HepG2 (cell line): Measurements from ENCODE around the gene CSNK1D. TPM values are rescaled to one million over a fixed set of nuclear protein-coding genes. Genes with fewer than 3 reads are reported as not detected.

ENCODE experiments used
- CC2D1A ChIP-seq: sonication (generic); formaldehyde crosslinking; IDR thresholded peaks from 2 replicates; pipeline ENCODE4 v1.8.1; 2023; ENCODE audit warnings: mild to moderate bottlenecking, missing genetic modification reagents
- NFATC3 ChIP-seq: sonication (generic); formaldehyde crosslinking; IDR thresholded peaks from 2 replicates; pipeline ENCODE4 v1.5.1; 2020; ENCODE audit warnings: mild to moderate bottlenecking, missing genetic modification reagents
- NFE2 ChIP-seq: sonication (generic); formaldehyde crosslinking; IDR thresholded peaks from 2 replicates; pipeline ENCODE4 v1.4.0; 2020; ENCODE audit warnings: missing genetic modification reagents
- POLR2G ChIP-seq: fragments of 200-400 bp; formaldehyde crosslinking; IDR thresholded peaks from 2 replicates; pipeline ENCODE4 v1.6.1; 2018; ENCODE audit warnings: mild to moderate bottlenecking, low read depth, low read length, moderate library complexity
- SMAD3 ChIP-seq: sonication (generic); formaldehyde crosslinking; IDR thresholded peaks from 2 replicates; pipeline ENCODE4 v1.4.0; 2020; ENCODE audit warnings: missing genetic modification reagents
- SNAI1 ChIP-seq: sonication (generic); formaldehyde crosslinking; IDR thresholded peaks from 2 replicates; pipeline ENCODE4 v1.5.0; 2020; ENCODE audit warnings: mild to moderate bottlenecking, missing genetic modification reagents, borderline replicate concordance
- TERF1 ChIP-seq: sonication (generic); formaldehyde crosslinking; IDR thresholded peaks from 2 replicates; pipeline ENCODE4 v1.8.0; 2022; ENCODE audit warnings: mild to moderate bottlenecking, missing genetic modification reagents, moderate library complexity
- U2AF1 ChIP-seq: fragments of 200-400 bp; formaldehyde crosslinking; optimal IDR thresholded peaks from 2 replicates; pipeline ENCODE3; 2017; ENCODE audit warnings: mild to moderate bottlenecking, low read depth, low read length
- USF2 ChIP-seq, 2 experiments: sonication (generic) in 1 of 2; formaldehyde crosslinking in 1 of 2; IDR thresholded peaks; 2 replicates each; pipeline versions ENCODE4 v1.5.1 to v1.6.1; 2011 to 2020; ENCODE audit warnings: borderline replicate concordance in 1 of 2, low read depth in 1 of 2, low read length in 1 of 2, mild to moderate bottlenecking in 1 of 2, missing genetic modification reagents in 1 of 2, moderate library complexity in 1 of 2
- ZFAT ChIP-seq: sonication (generic); formaldehyde crosslinking; conservative IDR thresholded peaks from 2 replicates; pipeline ENCODE4 v1.8.1; 2023; ENCODE audit warnings: missing genetic modification reagents, inconsistent platforms
- ZNF281 ChIP-seq: sonication (generic); formaldehyde crosslinking; IDR thresholded peaks from 2 replicates; pipeline ENCODE4 v1.4.0; 2020; ENCODE audit warnings: missing genetic modification reagents, borderline replicate concordance
- ZNF296 ChIP-seq: sonication (generic); formaldehyde crosslinking; conservative IDR thresholded peaks from 2 replicates; pipeline ENCODE4 v1.5.0; 2020; ENCODE audit warnings: mild to moderate bottlenecking, missing genetic modification reagents
- ZNF883 ChIP-seq: sonication (generic); formaldehyde crosslinking; IDR thresholded peaks from 2 replicates; pipeline ENCODE4 v1.5.1; 2020; ENCODE audit warnings: mild to moderate bottlenecking, missing genetic modification reagents; ENCODE audit errors: not compliant biosample characterization
- ZSCAN12 ChIP-seq: sonication (generic); formaldehyde crosslinking; IDR thresholded peaks from 2 replicates; pipeline ENCODE4 v1.9.0; 2021; ENCODE audit warnings: mild to moderate bottlenecking, missing genetic modification reagents
- ZSCAN21 ChIP-seq: sonication (generic); formaldehyde crosslinking; IDR thresholded peaks from 2 replicates; pipeline ENCODE4 v1.8.0; 2022; ENCODE audit warnings: mild to moderate bottlenecking, missing genetic modification reagents, moderate library complexity, borderline replicate concordance
- polyA plus RNA-seq, 8 experiments: library from polyadenylated mRNA; depleted of rRNA in 3 of 8; stranded (reverse) in 7 of 8; unstranded in 1 of 8; fragments of >200 nt; fragmentation: Illumina TruSeq in 4 of 8; extraction: Trizol in 4 of 8; gene quantifications; 2 replicates each; pipeline versions ENCODE4 v1.2.1 to v1.2.3, GENCODE V29; 2011 to 2016; ENCODE audit warnings: low read depth in 4 of 8, missing spikeins in 1 of 8, mixed read lengths in 1 of 8; ENCODE audit not compliant: insufficient read depth in 1 of 8
- total RNA-seq, 5 experiments: library from RNA; depleted of rRNA; stranded (reverse); fragments of >200 nt; fragmentation: Illumina TruSeq; extraction: Trizol; gene quantifications; 2 replicates each; pipeline ENCODE4 v1.2.3, GENCODE V29; 2016; ENCODE audit warnings: low read depth in 1 of 5
- TF ChIP-seq, protein P1 (sequence below): sonication (generic); formaldehyde crosslinking; IDR thresholded peaks from 2 replicates; pipeline ENCODE4 v1.9.0; 2021; ENCODE audit warnings: missing genetic modification reagents, borderline replicate concordance
- TF ChIP-seq, protein P2 (sequence below): fragments of 450-650 bp; IDR thresholded peaks from 2 replicates; pipeline ENCODE4 v1.6.1; 2016

The CSNK1D gene
- total and polyA plus RNA-seq, 2 of the 13 experiments (the other 11 are each of a cell fraction or from before 2014, with no cell fraction given), result 31.5 to 128 TPM

GRCh38 chr17:82216301-82217119 lies 57.0 kb downstream of the CSNK1D start (continued):
- TF ChIP-seq, protein P1, sequence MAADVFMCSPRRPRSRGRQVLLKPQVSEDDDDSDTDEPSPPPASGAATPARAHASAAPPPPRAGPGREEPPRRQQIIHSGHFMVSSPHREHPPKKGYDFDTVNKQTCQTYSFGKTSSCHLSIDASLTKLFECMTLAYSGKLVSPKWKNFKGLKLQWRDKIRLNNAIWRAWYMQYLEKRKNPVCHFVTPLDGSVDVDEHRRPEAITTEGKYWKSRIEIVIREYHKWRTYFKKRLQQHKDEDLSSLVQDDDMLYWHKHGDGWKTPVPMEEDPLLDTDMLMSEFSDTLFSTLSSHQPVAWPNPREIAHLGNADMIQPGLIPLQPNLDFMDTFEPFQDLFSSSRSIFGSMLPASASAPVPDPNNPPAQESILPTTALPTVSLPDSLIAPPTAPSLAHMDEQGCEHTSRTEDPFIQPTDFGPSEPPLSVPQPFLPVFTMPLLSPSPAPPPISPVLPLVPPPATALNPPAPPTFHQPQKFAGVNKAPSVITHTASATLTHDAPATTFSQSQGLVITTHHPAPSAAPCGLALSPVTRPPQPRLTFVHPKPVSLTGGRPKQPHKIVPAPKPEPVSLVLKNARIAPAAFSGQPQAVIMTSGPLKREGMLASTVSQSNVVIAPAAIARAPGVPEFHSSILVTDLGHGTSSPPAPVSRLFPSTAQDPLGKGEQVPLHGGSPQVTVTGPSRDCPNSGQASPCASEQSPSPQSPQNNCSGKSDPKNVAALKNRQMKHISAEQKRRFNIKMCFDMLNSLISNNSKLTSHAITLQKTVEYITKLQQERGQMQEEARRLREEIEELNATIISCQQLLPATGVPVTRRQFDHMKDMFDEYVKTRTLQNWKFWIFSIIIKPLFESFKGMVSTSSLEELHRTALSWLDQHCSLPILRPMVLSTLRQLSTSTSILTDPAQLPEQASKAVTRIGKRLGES (CRISPR knock-in tag), result no peak
- TF ChIP-seq U2AF1, result no peak
- TF ChIP-seq ZFAT, result no peak
- TF ChIP-seq TERF1, result no peak
- peak; percentile 69; the same call in 1 of the 2 replicates for TF ChIP-seq ZNF281 (CRISPR knock-in tag)
- TF ChIP-seq SMAD3, result no peak; the same call in 1 of the 2 replicates
- no peak for TF ChIP-seq POLR2G
- no peak for TF ChIP-seq ZNF883
- TF ChIP-seq USF2 (IDR thresholded peaks at IDR 0.05; ENCODE audit: low read depth, low read length), result no peak
- no peak for TF ChIP-seq USF2 (CRISPR knock-in tag; IDR thresholded peaks at IDR 0.05; ENCODE audit: borderline replicate concordance)
- 0 out of 2 replicates have a peak, but pooled peaks have one; percentile 31 for TF ChIP-seq ZSCAN21 (CRISPR knock-in tag)
- no peak for TF ChIP-seq CC2D1A (CRISPR knock-in tag)
- no peak for TF ChIP-seq SNAI1 (CRISPR knock-in tag)
- no peak for TF ChIP-seq NFE2 (CRISPR knock-in tag)
- TF ChIP-seq, protein P2, sequence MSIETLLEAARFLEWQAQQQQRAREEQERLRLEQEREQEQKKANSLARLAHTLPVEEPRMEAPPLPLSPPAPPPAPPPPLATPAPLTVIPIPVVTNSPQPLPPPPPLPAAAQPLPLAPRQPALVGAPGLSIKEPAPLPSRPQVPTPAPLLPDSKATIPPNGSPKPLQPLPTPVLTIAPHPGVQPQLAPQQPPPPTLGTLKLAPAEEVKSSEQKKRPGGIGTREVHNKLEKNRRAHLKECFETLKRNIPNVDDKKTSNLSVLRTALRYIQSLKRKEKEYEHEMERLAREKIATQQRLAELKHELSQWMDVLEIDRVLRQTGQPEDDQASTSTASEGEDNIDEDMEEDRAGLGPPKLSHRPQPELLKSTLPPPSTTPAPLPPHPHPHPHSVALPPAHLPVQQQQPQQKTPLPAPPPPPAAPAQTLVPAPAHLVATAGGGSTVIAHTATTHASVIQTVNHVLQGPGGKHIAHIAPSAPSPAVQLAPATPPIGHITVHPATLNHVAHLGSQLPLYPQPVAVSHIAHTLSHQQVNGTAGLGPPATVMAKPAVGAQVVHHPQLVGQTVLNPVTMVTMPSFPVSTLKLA, result peak; percentile 43; the same call in 1 of the 2 replicates
- no peak for TF ChIP-seq NFATC3 (CRISPR knock-in tag)
- TF ChIP-seq ZNF296 (CRISPR knock-in tag), result no peak; the same call in 1 of the 2 replicates
- no peak for TF ChIP-seq ZSCAN12 (CRISPR knock-in tag)
